Peyer's patch (tissue), 4 donors: Measurements from ENCODE around the gene COL16A1. TPM values are rescaled to one million over a fixed set of nuclear protein-coding genes. Genes with fewer than 3 reads are reported as not detected.

Experiments used
- DNase-seq, 3 donors: peaks; one replicate each; pipeline ENCODE4 v3.0.0-alpha.2; 2017 to 2019
- H3K27ac ChIP-seq, 4 donors: fragments of 200-600 bp; sonication (generic); one replicate each; pipeline ENCODE4 v1.5.1; 2016 to 2019
- H3K27me3 ChIP-seq, 2 donors: fragments of 200-600 bp; sonication (generic); one replicate each; pipeline ENCODE4 v1.5.1; 2019
- H3K36me3 ChIP-seq, 3 donors: fragments of 200-600 bp; sonication (generic); one replicate each; pipeline ENCODE4 v1.5.1; 2016 to 2019
- H3K4me1 ChIP-seq, 4 donors: fragments of 200-600 bp; sonication (generic); one replicate each; pipeline ENCODE4 v1.5.1; 2016 to 2019
- H3K4me3 ChIP-seq, 4 donors: fragments of 200-600 bp; sonication (generic); 1 replicate in 3 of 4; 2 replicates in 1 of 4; pipeline ENCODE4 v1.5.1; 2016 to 2019; ENCODE audit warnings: mild to moderate bottlenecking in 1 of 4
- H3K9me3 ChIP-seq, 4 donors: fragments of 200-600 bp; sonication (generic); one replicate each; pipeline ENCODE4 v1.5.1; 2016 to 2019; ENCODE audit warnings: mild to moderate bottlenecking in 1 of 4
- POLR2A ChIP-seq, 2 donors: fragments of 450-650 bp; IDR thresholded peaks; one replicate each; pipeline ENCODE4 v1.5.1; 2017; ENCODE audit warnings: antibody characterized with exemption in 2 of 2, mild to moderate bottlenecking in 2 of 2, moderate library complexity in 2 of 2
- total RNA-seq, 4 donors: library from RNA; depleted of rRNA; stranded (reverse); fragments of >200 nt; gene quantifications; one replicate each; pipeline ENCODE4 v1.1.0, GENCODE V29; 2016
- TF ChIP-seq, protein P1 (sequence below), 6 experiments: fragments of 450-650 bp in 4 of 6; fragments of 200-600 bp in 2 of 6; sonication (generic) in 1 of 6; IDR thresholded peaks; one replicate each; pipeline ENCODE4 v1.5.1; 2017 to 2019; ENCODE audit warnings: antibody characterized with exemption in 6 of 6, mild to moderate bottlenecking in 3 of 6, moderate library complexity in 1 of 6

Gene COL16A1
- total RNA-seq, 4 donors from 2014 or later: 18.2 to 201 (median 58.3) TPM

DNA sequence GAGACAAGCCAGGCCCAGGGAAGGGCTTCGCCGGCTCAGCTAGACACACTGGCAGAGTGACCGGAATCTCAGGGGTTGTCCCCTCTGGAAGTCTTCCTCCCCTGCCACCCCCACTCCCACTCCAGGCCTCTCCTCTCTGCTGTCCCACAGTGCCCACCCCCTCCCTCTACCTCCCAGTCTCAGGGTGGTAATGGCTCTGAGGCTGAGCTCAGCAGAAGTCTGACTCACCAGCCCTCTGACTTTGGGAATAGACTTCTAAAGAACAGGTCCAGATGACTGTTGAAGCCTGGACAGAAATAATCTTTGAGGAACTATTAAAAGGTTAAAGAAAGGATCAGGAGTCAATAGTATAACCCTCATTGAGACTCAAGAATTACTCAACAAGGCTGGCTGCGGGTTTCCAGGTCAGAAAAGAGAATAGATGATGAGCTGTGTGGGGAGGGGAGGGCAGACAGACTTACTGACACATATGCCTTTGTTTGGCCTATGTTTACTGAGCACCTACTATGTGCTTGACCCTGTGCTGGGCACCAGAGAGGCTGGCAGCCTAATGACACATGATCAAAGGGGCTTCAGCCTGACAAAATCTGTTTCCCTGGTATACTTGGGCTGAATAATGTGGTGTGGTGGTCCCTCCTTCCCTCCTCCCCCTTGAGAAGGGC, 78.1 kb downstream of the COL16A1 start:
- DNase-seq: peak in 1 of 3 donors; percentile 40
- Histone ChIP-seq H3K27ac (no peak overlapping the region), H3K4me3 (no peak overlapping the region), H3K4me1 (peaks cover 0 to 14% (median 0%) of the 10 kb centered on the region in 4 donors), H3K9me3 (no peaks in the 10 kb centered on the region), H3K27me3 (no peaks in the 10 kb centered on the region), H3K36me3 (peaks cover 0 to 33% (median 0%) of the 10 kb centered on the region in 3 donors)
- TF ChIP-seq, protein P1, sequence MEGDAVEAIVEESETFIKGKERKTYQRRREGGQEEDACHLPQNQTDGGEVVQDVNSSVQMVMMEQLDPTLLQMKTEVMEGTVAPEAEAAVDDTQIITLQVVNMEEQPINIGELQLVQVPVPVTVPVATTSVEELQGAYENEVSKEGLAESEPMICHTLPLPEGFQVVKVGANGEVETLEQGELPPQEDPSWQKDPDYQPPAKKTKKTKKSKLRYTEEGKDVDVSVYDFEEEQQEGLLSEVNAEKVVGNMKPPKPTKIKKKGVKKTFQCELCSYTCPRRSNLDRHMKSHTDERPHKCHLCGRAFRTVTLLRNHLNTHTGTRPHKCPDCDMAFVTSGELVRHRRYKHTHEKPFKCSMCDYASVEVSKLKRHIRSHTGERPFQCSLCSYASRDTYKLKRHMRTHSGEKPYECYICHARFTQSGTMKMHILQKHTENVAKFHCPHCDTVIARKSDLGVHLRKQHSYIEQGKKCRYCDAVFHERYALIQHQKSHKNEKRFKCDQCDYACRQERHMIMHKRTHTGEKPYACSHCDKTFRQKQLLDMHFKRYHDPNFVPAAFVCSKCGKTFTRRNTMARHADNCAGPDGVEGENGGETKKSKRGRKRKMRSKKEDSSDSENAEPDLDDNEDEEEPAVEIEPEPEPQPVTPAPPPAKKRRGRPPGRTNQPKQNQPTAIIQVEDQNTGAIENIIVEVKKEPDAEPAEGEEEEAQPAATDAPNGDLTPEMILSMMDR (IDR thresholded peaks at IDR 0.05): no peak
- no peak for TF ChIP-seq POLR2A (IDR thresholded peaks at IDR 0.05)

GRCh38 chr1:31624731-31625514, 78.9 kb downstream of the COL16A1 start:
- Histone ChIP-seq H3K27me3 (no peaks in the 10 kb centered on the region), H3K36me3 (peaks cover 0 to 25% (median 0%) of the 10 kb centered on the region in 3 donors), H3K4me1 (peaks cover 0 to 14% (median 0%) of the 10 kb centered on the region in 4 donors), H3K4me3 (no peak overlapping the region), H3K27ac (no peak overlapping the region), H3K9me3 (no peaks in the 10 kb centered on the region)
- TF ChIP-seq POLR2A (IDR thresholded peaks at IDR 0.05): no peak
- TF ChIP-seq, protein P1 (IDR thresholded peaks at IDR 0.05): no peak
- DNase-seq: peak in 1 of 3 donors; percentile 41

- H3K9me3 ChIP-seq: no peaks in the 10 kb centered on the region
- no peak overlapping the region for H3K4me3 ChIP-seq
- H3K27me3 ChIP-seq: no peaks in the 10 kb centered on the region
- peaks cover 0 to 14% (median 0%) of the 10 kb centered on the region in 4 donors for H3K4me1 ChIP-seq
- H3K27ac ChIP-seq: no peak overlapping the region
- TF ChIP-seq, protein P1 (IDR thresholded peaks at IDR 0.05): no peak
- no peak for TF ChIP-seq POLR2A (IDR thresholded peaks at IDR 0.05)
- peaks cover 0 to 19% (median 0%) of the 10 kb centered on the region in 3 donors for H3K36me3 ChIP-seq
- DNase-seq: peak in 1 of 3 donors; percentile 24
Measured at GRCh38 chr1:31624309-31624708, 79.5 kb downstream of the COL16A1 start.

GRCh38 chr1:31623365-31623764, 80.5 kb downstream of the COL16A1 start:
- Histone ChIP-seq H3K9me3 (no peaks in the 10 kb centered on the region), H3K4me1 (peaks cover 0 to 13% (median 0%) of the 10 kb centered on the region in 4 donors), H3K27ac (no peak overlapping the region), H3K27me3 (no peaks in the 10 kb centered on the region), H3K36me3 (peaks cover 0 to 9% (median 0%) of the 10 kb centered on the region in 3 donors), H3K4me3 (no peak overlapping the region)
- TF ChIP-seq, protein P1 (IDR thresholded peaks at IDR 0.05): no peak
- no peak for TF ChIP-seq POLR2A (IDR thresholded peaks at IDR 0.05)
- DNase-seq: peak in 1 of 3 donors; percentile 32

GRCh38 chr1:31621847-31622730, 81.7 kb downstream of the COL16A1 start:
- Histone ChIP-seq H3K9me3 (no peaks in the 10 kb centered on the region), H3K27me3 (no peaks in the 10 kb centered on the region), H3K27ac (no peak overlapping the region), H3K4me1 (peaks cover 0 to 11% (median 9%) of the 10 kb centered on the region in 4 donors), H3K36me3 (no peaks in the 10 kb centered on the region), H3K4me3 (no peak overlapping the region)
- DNase-seq: peak in 1 of 3 donors; percentile 40
- no peak for TF ChIP-seq POLR2A (IDR thresholded peaks at IDR 0.05)
- TF ChIP-seq, protein P1 (IDR thresholded peaks at IDR 0.05): no peak
